ENCODE data around the gene DCAF5.
A peak's percentile ranks its signal among the peaks of the same experiment; 100 is the strongest.

The DCAF5 gene

DNA sequence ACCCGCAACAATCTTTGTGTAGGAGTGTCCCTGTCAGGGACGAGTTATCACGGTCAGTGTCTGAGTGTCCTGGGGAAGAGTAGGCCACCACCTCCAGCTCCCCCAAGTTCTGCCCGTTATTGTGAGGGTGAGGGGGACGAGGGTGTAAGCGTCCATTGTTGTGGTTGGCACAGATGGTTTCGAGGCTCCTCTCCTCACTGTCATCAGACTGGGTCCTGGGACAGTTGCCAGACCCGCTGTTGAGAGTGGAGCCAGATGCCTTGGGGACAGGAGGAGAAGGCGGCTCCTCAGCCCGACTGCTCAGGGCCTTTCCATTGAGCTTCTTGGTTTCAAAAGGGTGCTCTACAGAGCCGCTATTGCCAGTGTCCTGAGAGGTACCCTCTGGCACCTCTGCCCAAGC lies 98.9 kb downstream of the DCAF5 start:
- no peak for DNase-seq (ENCODE audit: low read depth in 1 of 2, low spot score in 1 of 2)
- Histone ChIP-seq H3K4me3 (replicated peaks; ENCODE audit: insufficient read depth, low read length) (no peak overlapping the region), H3K27ac (replicated peaks) (no peak overlapping the region), H3K27me3 (ENCODE audit: insufficient read depth, poor library complexity, severe bottlenecking) (no peaks in the 10 kb centered on the region)
- TF ChIP-seq, protein P1, sequence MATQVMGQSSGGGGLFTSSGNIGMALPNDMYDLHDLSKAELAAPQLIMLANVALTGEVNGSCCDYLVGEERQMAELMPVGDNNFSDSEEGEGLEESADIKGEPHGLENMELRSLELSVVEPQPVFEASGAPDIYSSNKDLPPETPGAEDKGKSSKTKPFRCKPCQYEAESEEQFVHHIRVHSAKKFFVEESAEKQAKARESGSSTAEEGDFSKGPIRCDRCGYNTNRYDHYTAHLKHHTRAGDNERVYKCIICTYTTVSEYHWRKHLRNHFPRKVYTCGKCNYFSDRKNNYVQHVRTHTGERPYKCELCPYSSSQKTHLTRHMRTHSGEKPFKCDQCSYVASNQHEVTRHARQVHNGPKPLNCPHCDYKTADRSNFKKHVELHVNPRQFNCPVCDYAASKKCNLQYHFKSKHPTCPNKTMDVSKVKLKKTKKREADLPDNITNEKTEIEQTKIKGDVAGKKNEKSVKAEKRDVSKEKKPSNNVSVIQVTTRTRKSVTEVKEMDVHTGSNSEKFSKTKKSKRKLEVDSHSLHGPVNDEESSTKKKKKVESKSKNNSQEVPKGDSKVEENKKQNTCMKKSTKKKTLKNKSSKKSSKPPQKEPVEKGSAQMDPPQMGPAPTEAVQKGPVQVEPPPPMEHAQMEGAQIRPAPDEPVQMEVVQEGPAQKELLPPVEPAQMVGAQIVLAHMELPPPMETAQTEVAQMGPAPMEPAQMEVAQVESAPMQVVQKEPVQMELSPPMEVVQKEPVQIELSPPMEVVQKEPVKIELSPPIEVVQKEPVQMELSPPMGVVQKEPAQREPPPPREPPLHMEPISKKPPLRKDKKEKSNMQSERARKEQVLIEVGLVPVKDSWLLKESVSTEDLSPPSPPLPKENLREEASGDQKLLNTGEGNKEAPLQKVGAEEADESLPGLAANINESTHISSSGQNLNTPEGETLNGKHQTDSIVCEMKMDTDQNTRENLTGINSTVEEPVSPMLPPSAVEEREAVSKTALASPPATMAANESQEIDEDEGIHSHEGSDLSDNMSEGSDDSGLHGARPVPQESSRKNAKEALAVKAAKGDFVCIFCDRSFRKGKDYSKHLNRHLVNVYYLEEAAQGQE (IDR thresholded peaks at IDR 0.05; ENCODE audit: insufficient replicate concordance, low read depth), result no peak
- TF ChIP-seq, protein P2, sequence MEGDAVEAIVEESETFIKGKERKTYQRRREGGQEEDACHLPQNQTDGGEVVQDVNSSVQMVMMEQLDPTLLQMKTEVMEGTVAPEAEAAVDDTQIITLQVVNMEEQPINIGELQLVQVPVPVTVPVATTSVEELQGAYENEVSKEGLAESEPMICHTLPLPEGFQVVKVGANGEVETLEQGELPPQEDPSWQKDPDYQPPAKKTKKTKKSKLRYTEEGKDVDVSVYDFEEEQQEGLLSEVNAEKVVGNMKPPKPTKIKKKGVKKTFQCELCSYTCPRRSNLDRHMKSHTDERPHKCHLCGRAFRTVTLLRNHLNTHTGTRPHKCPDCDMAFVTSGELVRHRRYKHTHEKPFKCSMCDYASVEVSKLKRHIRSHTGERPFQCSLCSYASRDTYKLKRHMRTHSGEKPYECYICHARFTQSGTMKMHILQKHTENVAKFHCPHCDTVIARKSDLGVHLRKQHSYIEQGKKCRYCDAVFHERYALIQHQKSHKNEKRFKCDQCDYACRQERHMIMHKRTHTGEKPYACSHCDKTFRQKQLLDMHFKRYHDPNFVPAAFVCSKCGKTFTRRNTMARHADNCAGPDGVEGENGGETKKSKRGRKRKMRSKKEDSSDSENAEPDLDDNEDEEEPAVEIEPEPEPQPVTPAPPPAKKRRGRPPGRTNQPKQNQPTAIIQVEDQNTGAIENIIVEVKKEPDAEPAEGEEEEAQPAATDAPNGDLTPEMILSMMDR (IDR thresholded peaks at IDR 0.05; ENCODE audit: insufficient read depth, low read length), result no peak
- TF ChIP-seq POLR2AphosphoS5 (IDR thresholded peaks at IDR 0.05; ENCODE audit: low read depth) (no peak), SPI1 (IDR thresholded peaks at IDR 0.05; ENCODE audit: borderline replicate concordance, low read depth) (no peak), GABPA (IDR thresholded peaks at IDR 0.05; ENCODE audit: low read depth) (no peak)

DNA sequence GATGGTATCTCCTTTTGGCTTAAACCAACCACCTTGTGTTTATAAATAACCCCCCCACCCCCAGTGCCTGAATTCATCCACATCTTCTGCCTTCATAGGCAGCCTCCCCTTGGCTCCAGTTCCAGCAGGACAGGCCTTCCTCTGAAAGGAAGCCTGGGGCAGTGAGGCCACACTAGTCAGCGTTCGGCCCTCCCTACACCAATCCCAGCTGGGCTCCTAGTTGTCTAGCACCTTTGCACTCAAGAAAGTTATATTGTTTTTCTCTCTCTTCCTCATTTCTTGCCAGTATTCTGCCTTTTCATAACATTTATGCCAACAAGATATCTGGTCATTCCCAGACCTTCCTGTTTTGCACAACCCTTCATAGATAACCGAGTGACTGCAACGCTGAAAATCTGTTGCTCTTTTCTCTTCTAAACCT lies 100.7 kb downstream of the DCAF5 start:
- H3K4me3 ChIP-seq (replicated peaks; ENCODE audit: insufficient read depth, low read length), result no peak overlapping the region
- H3K27ac ChIP-seq (replicated peaks), result no peak overlapping the region; the same call in 1 of the 2 replicates
- DNase-seq (ENCODE audit: low read depth in 1 of 2, low spot score in 1 of 2), result no peak
- TF ChIP-seq POLR2AphosphoS5 (IDR thresholded peaks at IDR 0.05; ENCODE audit: low read depth) (no peak), SPI1 (IDR thresholded peaks at IDR 0.05; ENCODE audit: borderline replicate concordance, low read depth) (peak; percentile 49; the same call in 1 of the 2 replicates), GABPA (IDR thresholded peaks at IDR 0.05; ENCODE audit: low read depth) (no peak)
- TF ChIP-seq, protein P1 (IDR thresholded peaks at IDR 0.05; ENCODE audit: insufficient replicate concordance, low read depth), result no peak
- H3K27me3 ChIP-seq (ENCODE audit: insufficient read depth, poor library complexity, severe bottlenecking), result no peaks in the 10 kb centered on the region

DNA sequence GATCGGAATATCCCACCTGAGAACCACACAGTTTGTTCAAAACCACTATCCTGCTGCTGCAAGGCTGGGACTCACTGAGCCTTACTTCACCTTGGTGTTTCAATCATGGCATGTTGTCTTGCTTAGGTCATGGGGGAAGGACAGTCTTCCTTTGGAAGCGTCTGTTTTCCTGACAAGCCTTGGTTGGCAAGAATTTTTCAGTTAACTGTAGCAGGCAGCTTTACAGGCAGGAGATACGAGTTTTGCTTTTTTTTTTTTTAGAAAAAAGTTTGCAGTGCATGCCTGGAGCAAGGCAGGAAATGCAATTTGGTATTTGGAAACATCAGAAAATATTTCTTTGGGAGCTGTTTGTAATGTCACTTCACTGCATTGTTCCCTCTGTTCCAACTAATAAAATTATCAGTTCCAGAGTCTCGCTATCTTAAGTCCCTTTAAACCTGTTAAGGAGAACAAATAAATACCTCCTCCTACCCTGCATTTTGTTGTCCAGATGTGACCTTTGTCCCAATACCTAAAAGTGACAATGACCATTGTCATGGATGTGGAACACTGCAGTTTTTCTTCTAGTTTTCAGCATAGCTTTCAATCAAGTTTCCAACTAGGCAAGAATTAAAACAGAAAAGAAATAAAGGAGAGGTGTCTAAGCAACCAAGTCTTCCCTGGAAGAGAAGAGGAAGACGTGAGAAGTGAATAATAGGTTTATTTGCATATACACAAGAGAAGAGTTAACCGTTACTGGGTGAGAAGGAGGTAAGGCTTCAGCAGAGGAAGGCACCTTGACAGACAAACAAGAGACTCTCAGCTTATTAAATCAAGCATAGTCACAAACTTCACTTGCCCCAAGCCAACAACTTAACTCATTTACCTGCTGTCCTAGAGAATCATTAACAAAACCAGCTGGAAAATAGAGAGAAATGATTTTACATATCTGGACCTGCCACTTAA lies 102.4 kb downstream of the DCAF5 start:
- TF ChIP-seq, protein P1 (IDR thresholded peaks at IDR 0.05; ENCODE audit: insufficient replicate concordance, low read depth), result no peak
- TF ChIP-seq POLR2AphosphoS5 (IDR thresholded peaks at IDR 0.05; ENCODE audit: low read depth) (no peak), GABPA (IDR thresholded peaks at IDR 0.05; ENCODE audit: low read depth) (no peak), SPI1 (IDR thresholded peaks at IDR 0.05; ENCODE audit: borderline replicate concordance, low read depth) (no peak)
- TF ChIP-seq, protein P2 (IDR thresholded peaks at IDR 0.05; ENCODE audit: insufficient read depth, low read length), result no peak
- Histone ChIP-seq H3K4me3 (replicated peaks; ENCODE audit: insufficient read depth, low read length) (no peak overlapping the region), H3K27me3 (ENCODE audit: insufficient read depth, poor library complexity, severe bottlenecking) (no peaks in the 10 kb centered on the region), H3K27ac (replicated peaks) (peak overlapping the region; percentile 42; the same call in 1 of the 2 replicates)
- DNase-seq (ENCODE audit: low read depth in 1 of 2, low spot score in 1 of 2), result no peak

Measured in HL-60 (cell line).